Measurements from ENCODE around the gene GDF10.

The GDF10 gene

GRCh38 chr10:47318706-47319105 lies 18.7 kb downstream of the GDF10 start:
- Histone ChIP-seq H3K27ac (ENCODE audit: low read length) (no peak overlapping the region), H3K9me3 (ENCODE audit: insufficient read depth, low read length, severe bottlenecking) (no peaks in the 10 kb centered on the region), H2AFZ (ENCODE audit: low read depth, low read length) (no peak overlapping the region), H3K9ac (ENCODE audit: low read depth, low read length) (no peak overlapping the region), H3K4me1 (ENCODE audit: insufficient read depth, low read length) (no peaks in the 10 kb centered on the region), H3K79me2 (ENCODE audit: insufficient read depth, low read length) (no peaks in the 10 kb centered on the region), H3K4me3 (ENCODE audit: low read depth in 1 of 2, low read length in 2 of 2) (no peak overlapping the region), H3K4me2 (ENCODE audit: insufficient read depth, low read length) (no peak overlapping the region), H3K27me3 (ENCODE audit: insufficient read depth, low read length, poor library complexity) (peaks cover 1% of the 10 kb centered on the region), H4K20me1 (ENCODE audit: insufficient read depth, low read length) (no peaks in the 10 kb centered on the region), H3K36me3 (ENCODE audit: insufficient read depth, low read length) (no peaks in the 10 kb centered on the region)
- no peak for TF ChIP-seq CTCF (IDR thresholded peaks at IDR 0.05; ENCODE audit: borderline replicate concordance, extremely low read depth, low read length, poor library complexity, severe bottlenecking)
- TF ChIP-seq EZH2 (IDR thresholded peaks at IDR 0.05; ENCODE audit: borderline replicate concordance, low read depth, low read length, severe bottlenecking): no peak
- DNase-seq: peak; percentile 11
- ATAC-seq (ENCODE audit: insufficient read depth, low read depth): peak; percentile 56; the same call in 1 of the 3 replicates

GRCh38 chr10:47319784-47320183 lies 19.8 kb downstream of the GDF10 start:
- Histone ChIP-seq H3K4me1 (ENCODE audit: insufficient read depth, low read length) (no peaks in the 10 kb centered on the region), H3K79me2 (ENCODE audit: insufficient read depth, low read length) (no peaks in the 10 kb centered on the region), H3K9me3 (ENCODE audit: insufficient read depth, low read length, severe bottlenecking) (no peaks in the 10 kb centered on the region), H3K36me3 (ENCODE audit: insufficient read depth, low read length) (no peaks in the 10 kb centered on the region), H3K9ac (ENCODE audit: low read depth, low read length) (no peak overlapping the region), H3K4me3 (ENCODE audit: low read depth in 1 of 2, low read length in 2 of 2) (no peak overlapping the region), H3K4me2 (ENCODE audit: insufficient read depth, low read length) (no peak overlapping the region), H4K20me1 (ENCODE audit: insufficient read depth, low read length) (no peaks in the 10 kb centered on the region), H3K27me3 (ENCODE audit: insufficient read depth, low read length, poor library complexity) (peaks cover 3% of the 10 kb centered on the region), H3K27ac (ENCODE audit: low read length) (no peak overlapping the region), H2AFZ (ENCODE audit: low read depth, low read length) (no peak overlapping the region)
- ATAC-seq (ENCODE audit: insufficient read depth, low read depth): no peak
- DNase-seq: no peak
- no peak for TF ChIP-seq CTCF (IDR thresholded peaks at IDR 0.05; ENCODE audit: borderline replicate concordance, extremely low read depth, low read length, poor library complexity, severe bottlenecking)
- no peak for TF ChIP-seq EZH2 (IDR thresholded peaks at IDR 0.05; ENCODE audit: borderline replicate concordance, low read depth, low read length, severe bottlenecking)

- no peak overlapping the region for H3K4me3 ChIP-seq (ENCODE audit: low read depth in 1 of 2, low read length in 2 of 2)
- H3K27me3 ChIP-seq (ENCODE audit: insufficient read depth, low read length, poor library complexity): peaks cover 3% of the 10 kb centered on the region
- H3K9ac ChIP-seq (ENCODE audit: low read depth, low read length): no peak overlapping the region
- no peak overlapping the region for H3K27ac ChIP-seq (ENCODE audit: low read length)
- no peaks in the 10 kb centered on the region for H3K79me2 ChIP-seq (ENCODE audit: insufficient read depth, low read length)
- H4K20me1 ChIP-seq (ENCODE audit: insufficient read depth, low read length): no peaks in the 10 kb centered on the region
- TF ChIP-seq CTCF (IDR thresholded peaks at IDR 0.05; ENCODE audit: borderline replicate concordance, extremely low read depth, low read length, poor library complexity, severe bottlenecking): no peak
- TF ChIP-seq EZH2 (IDR thresholded peaks at IDR 0.05; ENCODE audit: borderline replicate concordance, low read depth, low read length, severe bottlenecking): no peak
- DNase-seq (no peak), ATAC-seq (ENCODE audit: insufficient read depth, low read depth) (no peak)
- no peak overlapping the region for H2AFZ ChIP-seq (ENCODE audit: low read depth, low read length)
- H3K9me3 ChIP-seq (ENCODE audit: insufficient read depth, low read length, severe bottlenecking): no peaks in the 10 kb centered on the region
- H3K4me1 ChIP-seq (ENCODE audit: insufficient read depth, low read length): no peaks in the 10 kb centered on the region
- no peak overlapping the region for H3K4me2 ChIP-seq (ENCODE audit: insufficient read depth, low read length)
- H3K36me3 ChIP-seq (ENCODE audit: insufficient read depth, low read length): no peaks in the 10 kb centered on the region
Observed at GRCh38 chr10:47320812-47321211, 20.8 kb downstream of the GDF10 start.

All from DND-41 (cell line).